Mesendoderm (in vitro differentiated cells): Measurements from ENCODE around the gene LDLRAD4.

Experiments
- DNase-seq: peaks from one replicate; pipeline ENCODE4 v3.0.0; 2013
- H2AK5ac ChIP-seq: 2 replicates; pipeline ENCODE4 v1.6.1; 2013; ENCODE audit warnings: low read length, inconsistent platforms
- H2BK120ac ChIP-seq: 2 replicates; pipeline ENCODE4 v1.6.1; 2013; ENCODE audit warnings: low read depth, mild to moderate bottlenecking, low read length, moderate library complexity, mixed read lengths
- H2BK15ac ChIP-seq: replicated peaks from 2 replicates; pipeline ENCODE4 v1.6.1; 2013; ENCODE audit warnings: low read depth, mild to moderate bottlenecking, moderate library complexity
- H2BK5ac ChIP-seq: 2 replicates; pipeline ENCODE4 v1.6.1; 2013; ENCODE audit warnings: low read length, inconsistent platforms
- H3K18ac ChIP-seq: 2 replicates; pipeline ENCODE4 v1.6.1; 2013; ENCODE audit warnings: mild to moderate bottlenecking, low read length, mixed read lengths
- H3K23ac ChIP-seq: one replicate; pipeline ENCODE4 v1.6.1; 2013; ENCODE audit warnings: low read length
- H3K27ac ChIP-seq: 2 replicates; pipeline ENCODE4 v1.5.1; 2013; ENCODE audit warnings: low read depth, mild to moderate bottlenecking, inconsistent platforms, low read length, moderate library complexity
- H3K27me3 ChIP-seq: 2 replicates; pipeline ENCODE4 v1.6.1; 2013; ENCODE audit warnings: low read length, control low read depth, mild to moderate bottlenecking, inconsistent platforms; ENCODE audit not compliant: insufficient read depth, poor library complexity
- H3K36me3 ChIP-seq: 2 replicates; pipeline ENCODE4 v1.6.1; 2013; ENCODE audit warnings: low read length, inconsistent platforms; ENCODE audit not compliant: control insufficient read depth, insufficient read depth
- H3K4ac ChIP-seq: one replicate; pipeline ENCODE4 v1.6.1; 2013; ENCODE audit warnings: low read depth, mild to moderate bottlenecking, low read length, moderate library complexity
- H3K4me1 ChIP-seq: 2 replicates; pipeline ENCODE4 v1.6.1; 2013; ENCODE audit warnings: low read depth, low read length, inconsistent platforms; ENCODE audit not compliant: control insufficient read depth
- H3K4me2 ChIP-seq: 2 replicates; pipeline ENCODE4 v1.6.1; 2013; ENCODE audit warnings: low read length
- H3K4me3 ChIP-seq: 2 replicates; pipeline ENCODE4 v1.5.1; 2013; ENCODE audit warnings: mild to moderate bottlenecking, low read length
- H3K56ac ChIP-seq: one replicate; pipeline ENCODE4 v1.6.1; 2013; ENCODE audit warnings: low read length
- H3K79me1 ChIP-seq: 2 replicates; pipeline ENCODE4 v1.6.1; 2013; ENCODE audit warnings: low read length, inconsistent platforms
- H3K79me2 ChIP-seq: 2 replicates; pipeline ENCODE4 v1.6.1; 2013; ENCODE audit warnings: mild to moderate bottlenecking, low read length; ENCODE audit not compliant: control insufficient read depth, insufficient read depth
- H3K9ac ChIP-seq: 2 replicates; pipeline ENCODE4 v1.6.1; 2013; ENCODE audit warnings: low read length, inconsistent platforms
- H4K5ac ChIP-seq: one replicate; pipeline ENCODE4 v1.6.1; 2013; ENCODE audit warnings: low read length
- H4K8ac ChIP-seq: one replicate; pipeline ENCODE4 v1.6.1; 2013; ENCODE audit warnings: low read depth, mild to moderate bottlenecking, control low read depth, low read length, moderate library complexity
- WGBS: extraction: QIAGEN DNeasy Blood & Tissue Kit; methylation state at CpG from one replicate; pipeline ENCODE4 v1.1.7; 2013; ENCODE audit warnings: low lambda C conversion rate, missing lambda C conversion rate; ENCODE audit not compliant: insufficient coverage; ENCODE audit errors: extremely low coverage; 5-methylcytosine and 5-hydroxymethylcytosine counted together

The LDLRAD4 gene

GRCh38 chr18:13378150-13378549 is 159.6 kb downstream of the LDLRAD4 start:
- WGBS, result no CpG with 5 or more reads among the region's 9 CpGs
- H3K27me3 ChIP-seq, result no peaks in the 10 kb centered on the region
- H4K8ac ChIP-seq, result no peak overlapping the region
- no peak overlapping the region for H2BK5ac ChIP-seq
- H2AK5ac ChIP-seq, result no peak overlapping the region
- H3K9ac ChIP-seq, result no peak overlapping the region
- H3K4me1 ChIP-seq, result no peaks in the 10 kb centered on the region
- H3K4me2 ChIP-seq, result no peak overlapping the region
- H2BK15ac ChIP-seq, result no peak overlapping the region
- no peak overlapping the region for H3K4ac ChIP-seq
- H3K18ac ChIP-seq, result no peak overlapping the region
- DNase-seq, result no peak
- no peaks in the 10 kb centered on the region for H3K36me3 ChIP-seq
- H3K56ac ChIP-seq, result no peak overlapping the region
- no peak overlapping the region for H3K27ac ChIP-seq
- H3K79me2 ChIP-seq, result no peaks in the 10 kb centered on the region
- no peak overlapping the region for H3K4me3 ChIP-seq
- H4K5ac ChIP-seq, result no peak overlapping the region
- no peak overlapping the region for H2BK120ac ChIP-seq
- H3K79me1 ChIP-seq, result no peaks in the 10 kb centered on the region
- no peak overlapping the region for H3K23ac ChIP-seq

- Histone ChIP-seq H3K4ac (no peak overlapping the region), H3K27me3 (no peaks in the 10 kb centered on the region), H3K9ac (no peak overlapping the region), H3K18ac (no peak overlapping the region), H3K4me3 (no peak overlapping the region), H3K79me2 (no peaks in the 10 kb centered on the region), H3K36me3 (no peaks in the 10 kb centered on the region), H3K27ac (no peak overlapping the region), H2BK5ac (no peak overlapping the region), H4K5ac (no peak overlapping the region), H2AK5ac (no peak overlapping the region), H3K4me1 (no peaks in the 10 kb centered on the region), H3K23ac (no peak overlapping the region), H4K8ac (no peak overlapping the region), H3K79me1 (no peaks in the 10 kb centered on the region), H2BK15ac (no peak overlapping the region), H3K56ac (no peak overlapping the region), H2BK120ac (no peak overlapping the region), H3K4me2 (no peak overlapping the region)
- no CpG with 5 or more reads among the region's 7 CpGs for WGBS
- DNase-seq, result no peak
Observed at GRCh38 chr18:13379062-13379865, 160.7 kb downstream of the LDLRAD4 start.

GRCh38 chr18:13379930-13380690 is 161.6 kb downstream of the LDLRAD4 start:
- Histone ChIP-seq H3K27ac (no peak overlapping the region), H4K8ac (no peak overlapping the region), H3K36me3 (no peaks in the 10 kb centered on the region), H3K4ac (no peak overlapping the region), H3K79me2 (no peaks in the 10 kb centered on the region), H3K18ac (no peak overlapping the region), H3K79me1 (no peaks in the 10 kb centered on the region), H2BK15ac (no peak overlapping the region), H3K4me2 (no peak overlapping the region), H2BK120ac (no peak overlapping the region), H2AK5ac (no peak overlapping the region), H3K56ac (no peak overlapping the region), H3K23ac (no peak overlapping the region), H3K27me3 (no peaks in the 10 kb centered on the region), H3K4me1 (no peaks in the 10 kb centered on the region), H3K4me3 (no peak overlapping the region), H4K5ac (no peak overlapping the region), H2BK5ac (no peak overlapping the region), H3K9ac (no peak overlapping the region)
- WGBS, result no CpG with 5 or more reads among the region's 18 CpGs
- DNase-seq, result no peak

- Histone ChIP-seq H3K27ac (no peak overlapping the region), H3K79me2 (no peaks in the 10 kb centered on the region), H3K18ac (no peak overlapping the region), H3K4ac (no peak overlapping the region), H4K5ac (no peak overlapping the region), H4K8ac (no peak overlapping the region), H2AK5ac (no peak overlapping the region), H2BK15ac (no peak overlapping the region), H3K23ac (no peak overlapping the region), H3K36me3 (no peaks in the 10 kb centered on the region), H3K56ac (no peak overlapping the region), H3K9ac (no peak overlapping the region), H3K4me2 (no peak overlapping the region), H2BK120ac (no peak overlapping the region), H3K79me1 (no peaks in the 10 kb centered on the region), H2BK5ac (no peak overlapping the region), H3K27me3 (no peaks in the 10 kb centered on the region), H3K4me3 (no peak overlapping the region), H3K4me1 (no peaks in the 10 kb centered on the region)
- WGBS, result no CpG with 5 or more reads among the region's 2 CpGs
- DNase-seq, result no peak
Observed at GRCh38 chr18:13380691-13381070, 162.1 kb downstream of the LDLRAD4 start.

GRCh38 chr18:13381331-13381730 is 162.8 kb downstream of the LDLRAD4 start:
- Histone ChIP-seq H3K56ac (no peak overlapping the region), H2BK5ac (no peak overlapping the region), H3K27ac (no peak overlapping the region), H4K8ac (no peak overlapping the region), H3K79me1 (no peaks in the 10 kb centered on the region), H3K23ac (no peak overlapping the region), H3K27me3 (no peaks in the 10 kb centered on the region), H2BK120ac (no peak overlapping the region), H3K4me1 (no peaks in the 10 kb centered on the region), H3K4ac (no peak overlapping the region), H3K18ac (no peak overlapping the region), H3K4me3 (no peak overlapping the region), H3K9ac (no peak overlapping the region), H3K79me2 (no peaks in the 10 kb centered on the region), H3K36me3 (no peaks in the 10 kb centered on the region), H3K4me2 (no peak overlapping the region), H2BK15ac (no peak overlapping the region), H4K5ac (no peak overlapping the region), H2AK5ac (no peak overlapping the region)
- no CpG with 5 or more reads among the region's 9 CpGs for WGBS
- DNase-seq, result no peak
